Hepatocyte (in vitro differentiated cells): ENCODE results near the gene RIPPLY2. TPM values are rescaled to one million over a fixed set of nuclear protein-coding genes. Genes with fewer than 3 reads are reported as not detected.
"Not testable (repeated sequence)": the region's sequence is repeated elsewhere in the genome, so short reads cannot be mapped to it uniquely, and the experiment has no call there.

Experiments
- DNase-seq: peaks from one replicate; pipeline ENCODE4 v3.0.0-alpha.2; 2016; ENCODE audit warnings: low spot score
- H2AFZ ChIP-seq: fragments of 200-600 bp; sonication (generic); 2 replicates; pipeline ENCODE4 v1.6.0; 2016; ENCODE audit warnings: antibody characterized with exemption, mild to moderate bottlenecking
- H3K27ac ChIP-seq: fragments of 200-600 bp; sonication (generic); 2 replicates; pipeline ENCODE4 v1.5.1; 2016; ENCODE audit warnings: mild to moderate bottlenecking
- H3K27me3 ChIP-seq: fragments of 200-600 bp; sonication (generic); 2 replicates; pipeline ENCODE4 v1.6.1; 2016
- H3K36me3 ChIP-seq: fragments of 200-600 bp; sonication (generic); replicated peaks from 2 replicates; pipeline ENCODE4 v1.5.1; 2016; ENCODE audit warnings: low read depth; ENCODE audit not compliant: insufficient read depth
- H3K4me1 ChIP-seq: fragments of 200-600 bp; sonication (generic); 2 replicates; pipeline ENCODE4 v1.5.1; 2016; ENCODE audit warnings: mild to moderate bottlenecking, moderate library complexity; ENCODE audit not compliant: insufficient read depth
- H3K4me2 ChIP-seq: fragments of 200-600 bp; sonication (generic); 2 replicates; pipeline ENCODE4 v1.6.0; 2016
- H3K4me3 ChIP-seq: fragments of 200-600 bp; sonication (generic); 2 replicates; pipeline ENCODE4 v1.5.1; 2016; ENCODE audit warnings: mild to moderate bottlenecking
- H3K79me2 ChIP-seq: fragments of 200-600 bp; sonication (generic); 2 replicates; pipeline ENCODE4 v1.6.0; 2017; ENCODE audit warnings: mild to moderate bottlenecking
- H3K9me2 ChIP-seq: fragments of 200-600 bp; sonication (generic); replicated peaks from 2 replicates; pipeline ENCODE4 v1.6.0; 2017; ENCODE audit warnings: mild to moderate bottlenecking; ENCODE audit not compliant: insufficient read depth
- H3K9me3 ChIP-seq: fragments of 200-600 bp; sonication (generic); 2 replicates; pipeline ENCODE4 v1.5.1; 2016; ENCODE audit warnings: low read depth, mild to moderate bottlenecking
- H4K20me1 ChIP-seq: fragments of 200-600 bp; sonication (generic); 2 replicates; pipeline ENCODE4 v1.6.0; 2016; ENCODE audit warnings: mild to moderate bottlenecking; ENCODE audit not compliant: insufficient read depth, poor library complexity, severe bottlenecking
- EZH2 ChIP-seq: fragments of 200-600 bp; sonication (generic); IDR thresholded peaks from 2 replicates; pipeline ENCODE4 v1.6.1; 2016; ENCODE audit warnings: antibody characterized with exemption, mild to moderate bottlenecking, borderline replicate concordance
- EZH2phosphoT487 ChIP-seq: fragments of 200-600 bp; sonication (generic); IDR thresholded peaks from one replicate; pipeline ENCODE4 v1.6.1; 2018; ENCODE audit warnings: antibody characterized with exemption, mild to moderate bottlenecking, low read depth, moderate library complexity; ENCODE audit not compliant: unreplicated experiment, severe bottlenecking
- WGBS: methylation state at CpG from one replicate; pipeline ENCODE4 v1.1.6; 2016; ENCODE audit warnings: low lambda C conversion rate; ENCODE audit errors: missing lambda C conversion rate; 5-methylcytosine and 5-hydroxymethylcytosine counted together
- polyA plus RNA-seq: library from polyadenylated mRNA; unstranded; fragments of >200 nt; fragmentation: Nextera tagmentation; extraction: Ambion mirVana; gene quantifications from 2 replicates; pipeline ENCODE4 v1.2.1, GENCODE V29; 2016
- total RNA-seq: library from RNA; depleted of rRNA; stranded (reverse); fragments of >200 nt; gene quantifications from 2 replicates; pipeline ENCODE4 v1.2.3, GENCODE V29; 2014
- TF ChIP-seq, protein P1 (sequence below): fragments of 200-600 bp; sonication (generic); IDR thresholded peaks from 2 replicates; pipeline ENCODE4 v1.5.1; 2016; ENCODE audit warnings: antibody characterized with exemption, mild to moderate bottlenecking; ENCODE audit not compliant: poor library complexity

Gene RIPPLY2, protein sequence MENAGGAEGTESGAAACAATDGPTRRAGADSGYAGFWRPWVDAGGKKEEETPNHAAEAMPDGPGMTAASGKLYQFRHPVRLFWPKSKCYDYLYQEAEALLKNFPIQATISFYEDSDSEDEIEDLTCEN
- total RNA-seq (not detected in 2 replicates), polyA plus RNA-seq (0.91 TPM in 1 of 2 replicates, not detected in the other)

DNA sequence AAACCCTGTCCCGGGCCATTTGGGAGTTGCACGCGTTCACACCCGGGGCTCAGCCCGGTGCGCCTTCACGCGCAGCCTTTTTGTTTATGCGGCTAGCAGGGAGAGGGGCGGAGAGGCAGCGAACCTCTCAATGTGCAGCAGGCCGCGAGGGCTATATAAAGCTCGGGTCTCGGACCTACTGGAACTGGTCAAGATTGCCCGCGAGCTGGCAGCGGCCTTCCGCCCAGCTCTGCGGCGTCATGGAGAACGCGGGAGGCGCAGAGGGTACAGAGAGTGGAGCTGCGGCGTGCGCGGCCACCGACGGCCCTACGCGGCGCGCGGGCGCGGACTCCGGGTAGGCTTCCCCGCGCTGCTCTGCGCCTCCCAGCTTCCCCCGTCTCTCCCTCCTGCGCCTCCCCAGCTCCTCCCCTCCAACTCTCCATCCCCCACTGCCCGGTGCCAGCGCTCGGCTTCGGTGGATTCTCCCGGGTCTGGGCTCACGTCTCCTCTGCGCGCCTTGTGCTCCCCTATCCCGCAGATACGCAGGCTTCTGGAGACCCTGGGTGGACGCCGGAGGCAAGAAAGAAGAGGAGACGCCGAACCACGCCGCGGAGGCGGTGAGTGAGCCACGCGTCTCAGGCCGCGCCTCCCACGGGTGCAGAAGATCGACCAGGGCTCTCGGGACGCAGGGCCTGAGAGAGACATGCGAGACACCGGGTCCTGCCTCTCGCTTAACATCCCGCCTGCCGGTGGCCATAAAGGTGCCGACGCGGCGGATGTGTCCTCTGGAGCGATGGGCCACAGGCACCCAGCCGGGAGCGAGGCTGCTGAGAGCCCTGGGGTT lies at the start of gene RIPPLY2:
Gene RIPPLY2, plus strand, starts transcription at position 183 of the 823 bp plus-strand sequence. Its CDS starts 57 bp downstream, at position 240.
- peak; percentile 50 for TF ChIP-seq EZH2
- TF ChIP-seq, protein P1, sequence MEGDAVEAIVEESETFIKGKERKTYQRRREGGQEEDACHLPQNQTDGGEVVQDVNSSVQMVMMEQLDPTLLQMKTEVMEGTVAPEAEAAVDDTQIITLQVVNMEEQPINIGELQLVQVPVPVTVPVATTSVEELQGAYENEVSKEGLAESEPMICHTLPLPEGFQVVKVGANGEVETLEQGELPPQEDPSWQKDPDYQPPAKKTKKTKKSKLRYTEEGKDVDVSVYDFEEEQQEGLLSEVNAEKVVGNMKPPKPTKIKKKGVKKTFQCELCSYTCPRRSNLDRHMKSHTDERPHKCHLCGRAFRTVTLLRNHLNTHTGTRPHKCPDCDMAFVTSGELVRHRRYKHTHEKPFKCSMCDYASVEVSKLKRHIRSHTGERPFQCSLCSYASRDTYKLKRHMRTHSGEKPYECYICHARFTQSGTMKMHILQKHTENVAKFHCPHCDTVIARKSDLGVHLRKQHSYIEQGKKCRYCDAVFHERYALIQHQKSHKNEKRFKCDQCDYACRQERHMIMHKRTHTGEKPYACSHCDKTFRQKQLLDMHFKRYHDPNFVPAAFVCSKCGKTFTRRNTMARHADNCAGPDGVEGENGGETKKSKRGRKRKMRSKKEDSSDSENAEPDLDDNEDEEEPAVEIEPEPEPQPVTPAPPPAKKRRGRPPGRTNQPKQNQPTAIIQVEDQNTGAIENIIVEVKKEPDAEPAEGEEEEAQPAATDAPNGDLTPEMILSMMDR, result no peak
- Histone ChIP-seq H3K27ac (no peak within 1 kb of the TSS), H3K4me2 (peak within 1 kb of the TSS; percentile 89), H4K20me1 (no peaks in the 10 kb centered on the region), H2AFZ (peak within 1 kb of the TSS; percentile 72), H3K79me2 (no peaks in the 10 kb centered on the region), H3K36me3 (no peaks in the 10 kb centered on the region), H3K9me2 (no peaks in the 10 kb centered on the region), H3K27me3 (peaks cover 60% of the 10 kb centered on the region), H3K4me1 (peaks cover 5% of the 10 kb centered on the region), H3K9me3 (no peaks in the 10 kb centered on the region), H3K4me3 (peak within 1 kb of the TSS; percentile 24)
- under 1% methylated on average over 68 of the region's 81 CpGs for WGBS
- peak; percentile 33 for DNase-seq

DNA sequence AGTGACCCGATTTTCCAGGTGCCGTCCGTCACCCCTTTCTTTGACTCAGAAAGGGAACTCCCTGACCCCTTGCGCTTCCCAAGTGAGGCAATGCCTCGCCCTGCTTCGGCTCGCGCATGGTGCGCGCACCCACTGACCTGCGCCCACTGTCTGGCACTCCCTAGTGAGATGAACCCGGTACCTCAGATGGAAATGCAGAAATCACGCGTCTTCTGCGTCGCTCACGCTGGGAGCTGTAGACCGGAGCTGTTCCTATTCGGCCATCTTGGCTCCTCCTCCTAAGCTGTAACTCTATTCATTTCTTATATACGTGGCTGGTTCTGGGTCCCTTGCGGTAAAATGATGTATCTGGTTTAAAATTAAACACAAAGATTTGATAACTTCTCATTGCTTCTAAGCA lies 49.7 kb upstream of the RIPPLY2 start:
- not testable (repeated sequence) for H3K27ac ChIP-seq, H4K20me1 ChIP-seq, H3K9me3 ChIP-seq, H3K36me3 ChIP-seq, H3K79me2 ChIP-seq, H3K4me1 ChIP-seq, H2AFZ ChIP-seq, H3K4me3 ChIP-seq, DNase-seq, H3K9me2 ChIP-seq, H3K27me3 ChIP-seq, H3K4me2 ChIP-seq
- 98% methylated on average over 13 of the region's 21 CpGs for WGBS

DNA sequence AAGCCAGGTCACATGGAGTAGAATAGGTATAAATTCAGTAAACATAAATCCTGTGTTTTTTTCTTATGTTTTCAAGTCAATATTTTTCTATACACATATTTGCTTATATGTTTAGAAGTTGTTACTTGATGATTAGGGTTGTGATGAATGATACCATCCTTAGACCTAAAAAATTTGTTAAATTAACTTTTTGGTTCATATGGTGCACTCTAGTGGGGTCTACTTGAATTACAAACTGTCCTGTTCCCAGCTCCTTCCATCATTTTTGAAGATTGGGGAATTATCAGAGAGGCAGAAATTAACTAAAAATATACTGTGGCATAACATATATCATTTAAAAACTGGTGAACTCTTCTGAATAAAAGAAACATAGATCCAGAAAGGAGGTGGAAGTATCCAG lies 48.3 kb upstream of the RIPPLY2 start:
- Histone ChIP-seq H3K9me3 (no peaks in the 10 kb centered on the region), H3K27ac (no peak overlapping the region), H3K9me2 (no peaks in the 10 kb centered on the region), H3K4me1 (no peaks in the 10 kb centered on the region), H3K79me2 (no peaks in the 10 kb centered on the region), H3K4me2 (no peak overlapping the region), H4K20me1 (no peaks in the 10 kb centered on the region), H3K36me3 (no peaks in the 10 kb centered on the region), H3K27me3 (no peaks in the 10 kb centered on the region), H3K4me3 (no peak overlapping the region), H2AFZ (no peak overlapping the region)
- DNase-seq, result no peak
- TF ChIP-seq EZH2phosphoT487 (no peak), EZH2 (no peak)
- TF ChIP-seq, protein P1, result no peak

DNA sequence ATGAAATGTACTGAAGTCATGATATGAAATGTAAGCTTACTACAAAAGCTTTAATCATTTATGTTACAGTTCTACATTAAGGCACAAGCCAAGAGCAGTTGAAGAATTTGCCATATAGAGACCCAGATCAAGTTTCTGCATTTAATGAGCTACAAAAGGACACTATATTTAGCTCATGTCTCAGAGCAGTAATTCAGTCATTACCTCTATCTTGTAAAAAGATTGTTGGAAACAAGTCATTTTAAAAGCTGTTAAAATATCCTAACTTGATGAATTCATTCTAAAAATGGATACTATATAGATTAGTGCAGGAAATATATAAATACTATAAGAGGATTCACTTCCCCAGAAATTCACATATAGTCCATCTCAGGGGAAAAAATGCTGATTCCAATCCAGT lies 45.2 kb upstream of the RIPPLY2 start:
- Histone ChIP-seq H3K4me1 (no peaks in the 10 kb centered on the region), H3K79me2 (no peaks in the 10 kb centered on the region), H3K4me2 (no peak overlapping the region), H3K27ac (no peak overlapping the region), H3K9me2 (no peaks in the 10 kb centered on the region), H3K36me3 (no peaks in the 10 kb centered on the region), H3K9me3 (no peaks in the 10 kb centered on the region), H4K20me1 (no peaks in the 10 kb centered on the region), H2AFZ (no peak overlapping the region), H3K27me3 (no peaks in the 10 kb centered on the region), H3K4me3 (no peak overlapping the region)
- DNase-seq, result no peak
- TF ChIP-seq, protein P1, result no peak
- no peak for TF ChIP-seq EZH2
- TF ChIP-seq EZH2phosphoT487, result no peak
